ENCODE results near the gene F12. TPM values are rescaled to one million over a fixed set of nuclear protein-coding genes. Genes with fewer than 3 reads are reported as not detected.

The F12 gene
- total RNA-seq, 1 experiment from 2014 or later: 30.0 TPM

DNA sequence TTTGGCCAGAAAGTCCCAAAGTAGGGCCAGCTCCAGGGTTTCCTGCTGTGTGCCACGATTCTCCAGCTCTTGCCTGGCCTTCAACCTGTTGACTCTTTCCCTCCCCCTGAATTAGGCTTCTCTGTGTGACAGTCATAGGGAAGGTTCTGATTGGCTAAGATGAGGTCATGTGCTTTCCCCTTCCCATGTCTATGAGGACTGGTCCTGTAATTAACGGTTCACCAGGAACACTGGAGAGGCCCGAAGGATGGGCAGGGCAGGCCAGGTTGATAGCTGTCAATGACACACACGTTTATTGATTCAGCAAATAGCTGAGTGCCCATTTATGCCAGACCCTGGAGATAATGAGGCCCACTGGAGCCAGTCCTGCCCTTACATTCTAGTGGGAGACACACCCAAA lies 28.3 kb upstream of the F12 start:
- Histone ChIP-seq H3K27me3 (ENCODE audit: insufficient read depth, low read length) (no peaks in the 10 kb centered on the region), H3K27ac (ENCODE audit: low read depth, low read length) (0 out of 2 replicates have a peak overlapping the region, but pooled peaks have one; percentile 18), H3K79me2 (ENCODE audit: insufficient read depth, low read length) (0 out of 2 replicates have a peak, but pooled peaks cover 2% of the 10 kb centered on the region), H3K36me3 (ENCODE audit: control insufficient read depth in 1 of 2, insufficient read depth in 2 of 2, low read length in 2 of 2) (peaks cover 16 to 32% of the 10 kb centered on the region in 2 experiments; a peak in 3 of 4 replicates), H3K9ac (ENCODE audit: low read length) (no peak overlapping the region), H3K9me3 (ENCODE audit: control insufficient read depth in 1 of 2, insufficient read depth in 1 of 2, low read depth in 1 of 2, low read length in 2 of 2) (no peaks in the 10 kb centered on the region), H3K4me1 (ENCODE audit: control insufficient read depth in 1 of 2, insufficient read depth in 2 of 2, low read length in 2 of 2) (peaks cover 0 to 8% of the 10 kb centered on the region in 2 experiments; a peak in 2 of 4 replicates), H3K4me3 (replicated peaks in 1 of 2; ENCODE audit: low read depth in 1 of 2, low read length in 2 of 2) (no peak overlapping the region), H3K9me2 (ENCODE audit: insufficient read depth) (no peaks in the 10 kb centered on the region), H3K4me2 (ENCODE audit: low read length) (no peak overlapping the region), H2AFZ (ENCODE audit: low read depth, low read length, poor library complexity, severe bottlenecking) (no peak overlapping the region), H4K20me1 (ENCODE audit: insufficient read depth) (no peaks in the 10 kb centered on the region)
- CTCF ChIA-PET: interaction anchor here (1.4 to 2.4 kb wide), 2 partner anchors 17 to 34 kb away, joined by 6 read pairs; no protein-coding TSS in a partner anchor
- BruUV-seq (replicated peaks): TSS peak; percentile 18
- POLR2A ChIA-PET: interaction anchor here (2.0 kb wide), 1 partner anchor 11 kb away, joined by 7 read pairs; the partner anchor contains the start of gene GRK6
- ATAC-seq: 0 out of 2 replicates have a peak, but pooled peaks have one; percentile 13
- no peak for DNase-seq (ENCODE audit: low read depth, low spot score)
- TF ChIP-seq SIN3A (IDR thresholded peaks at IDR 0.05; ENCODE audit: low read depth) (no peak), TCF7L2 (IDR thresholded peaks at IDR 0.05; ENCODE audit: borderline replicate concordance, extremely low read depth, insufficient read depth, insufficient read length) (no peak), YY1 (IDR thresholded peaks at IDR 0.05; ENCODE audit: extremely low read depth, insufficient replicate concordance, low read depth, low read length) (no peak), POLR2A (IDR thresholded peaks at IDR 0.05; ENCODE audit: borderline replicate concordance, extremely low read depth, insufficient read depth, insufficient read length) (no peak), CTCF (IDR thresholded peaks at IDR 0.05 in 2 of 3, conservative IDR thresholded peaks at IDR 0.05 in 1 of 3; ENCODE audit: borderline replicate concordance in 1 of 3, insufficient read depth in 1 of 3, low read depth in 2 of 3, low read length in 2 of 3) (no peak), POLR2AphosphoS5 (IDR thresholded peaks at IDR 0.05; ENCODE audit: low read depth, low read length) (no peak), ZNF274 (IDR thresholded peaks at IDR 0.05; ENCODE audit: low read depth, low read length) (no peak), CEBPB (IDR thresholded peaks at IDR 0.05; ENCODE audit: low read depth) (no peak), ZFX (IDR thresholded peaks at IDR 0.05) (no peak)
- RAD21 ChIA-PET (ENCODE audit: low non-redundant PET in 1 of 2, low total read pairs in 2 of 2, uncharacterized antibody in 2 of 2, unreplicated experiment in 2 of 2): no interaction called here
- intact Hi-C loops (cut with micrococcal nuclease): no loop called here
